Liver (tissue), 3 donors: ENCODE results near the gene GTSE1.

Experiments
- CTCF ChIP-seq: fragments of 150-350 bp; IDR thresholded peaks from 2 replicates; pipeline ENCODE4 v1.5.1; 2017; ENCODE audit warnings: improper control_type of control experiment, low read depth, low read length; ENCODE audit not compliant: missing input control
- FOXA1 ChIP-seq: IDR thresholded peaks from 2 replicates; pipeline ENCODE4 v1.6.1; 2016; ENCODE audit warnings: antibody characterized with exemption
- GABPA ChIP-seq, 2 donors: IDR thresholded peaks in 1 of 2; conservative IDR thresholded peaks in 1 of 2; 2 replicates each; pipeline ENCODE4 v1.6.1; 2016; ENCODE audit warnings: antibody characterized with exemption in 2 of 2, mild to moderate bottlenecking in 1 of 2, moderate library complexity in 1 of 2
- JUND ChIP-seq, 2 donors: IDR thresholded peaks; 2 replicates each; pipeline ENCODE4 v1.6.1; 2016; ENCODE audit warnings: antibody characterized with exemption in 2 of 2
- NR2F2 ChIP-seq: IDR thresholded peaks from 2 replicates; pipeline ENCODE4 v1.6.1; 2016; ENCODE audit warnings: antibody characterized with exemption
- RAD21 ChIP-seq, 2 donors: IDR thresholded peaks; 2 replicates each; pipeline ENCODE4 v1.6.1; 2016; ENCODE audit warnings: antibody characterized with exemption in 2 of 2, mild to moderate bottlenecking in 2 of 2
- REST ChIP-seq: IDR thresholded peaks from 2 replicates; pipeline ENCODE4 v1.6.1; 2016; ENCODE audit warnings: antibody characterized with exemption, mild to moderate bottlenecking
- SP1 ChIP-seq: IDR thresholded peaks from 2 replicates; pipeline ENCODE4 v1.6.1; 2018; ENCODE audit warnings: antibody characterized with exemption, mild to moderate bottlenecking
- TAF1 ChIP-seq: conservative IDR thresholded peaks from 2 replicates; pipeline ENCODE4 v1.6.1; 2016; ENCODE audit warnings: antibody characterized with exemption, mild to moderate bottlenecking
- YY1 ChIP-seq: IDR thresholded peaks from 2 replicates; pipeline ENCODE4 v1.6.1; 2016; ENCODE audit warnings: antibody characterized with exemption, mild to moderate bottlenecking
- donor health status: healthy.
- donor health status: healthy.

GRCh38 chr22:46362934-46363515 is 66.4 kb downstream of the GTSE1 start:
- TF ChIP-seq YY1 (no peak), GABPA (IDR thresholded peaks at IDR 0.05 in 1 of 2, conservative IDR thresholded peaks at IDR 0.05 in 1 of 2) (no peak), CTCF (no peak), SP1 (no peak), RAD21 (IDR thresholded peaks at IDR 0.05) (no peak), NR2F2 (no peak), REST (no peak), TAF1 (no peak), JUND (IDR thresholded peaks at IDR 0.05) (no peak), FOXA1 (no peak)
